SK-N-SH treated with all-trans-retinoic acid at 6 μM for 48 hours (cell line): ENCODE results near the gene FOXK1.

Source experiments
- CREB5 ChIP-seq: fragments of 250-450 bp; sonication (Bioruptor Pico); IDR thresholded peaks from 2 replicates; pipeline ENCODE4 v1.5.1; 2020; ENCODE audit warnings: low read depth, mild to moderate bottlenecking, moderate library complexity
- ZFP30 ChIP-seq: fragments of 450-650 bp; formaldehyde crosslinking; IDR thresholded peaks from 2 replicates; pipeline ENCODE4 v1.5.0; 2022; ENCODE audit warnings: mild to moderate bottlenecking, moderate library complexity

- TF ChIP-seq ZFP30 (CRISPR knock-in tag) (no peak), CREB5 (CRISPR knock-in tag) (no peak)
These were observed 537 bp downstream of the FOXK1 start for GRCh38 chr7:4682621-4683042.
